OCI-LY7 (cell line): ENCODE results near the gene PRKAB2. TPM values are rescaled to one million over a fixed set of nuclear protein-coding genes. Genes with fewer than 3 reads are reported as not detected.

Experiments
- BruUV-seq: library from RNA; stranded (reverse); fragments of 400-500 nt; replicated peaks from 2 replicates; lab custom pipeline; 2021; lab: Mats Ljungman, UMichigan
- CTCF ChIA-PET: fragments of 300-600 bp; sonication (Branson Sonifier 250); formaldehyde crosslinking; loops from one replicate; lab custom pipeline; 2022; ENCODE audit warnings: antibody characterized with exemption; ENCODE audit not compliant: unreplicated experiment; lab: Charles Lee
- POLR2A ChIA-PET: fragments of 300-600 bp; sonication (Branson Sonifier 250); formaldehyde crosslinking; loops from one replicate; lab custom pipeline; 2022; ENCODE audit warnings: antibody characterized with exemption; lab: Charles Lee
- DNase-seq: peaks from one replicate; pipeline ENCODE4 v3.0.0-alpha.2; 2015; ENCODE audit warnings: low spot score
- H2AFZ ChIP-seq: fragments of 200-600 bp; sonication (generic), shearing (Covaris generic); 2 replicates; pipeline ENCODE4 v1.6.1; 2014; ENCODE audit warnings: mild to moderate bottlenecking, antibody characterized with exemption, low read length, moderate library complexity
- H3K27ac ChIP-seq: fragments of 200-600 bp; sonication (generic); 2 replicates; pipeline ENCODE4 v1.5.1; 2014; ENCODE audit warnings: mixed run types, low read depth, mild to moderate bottlenecking, moderate library complexity, low read length, inconsistent platforms; ENCODE audit not compliant: poor library complexity, severe bottlenecking
- H3K36me3 ChIP-seq: fragments of 200-600 bp; sonication (generic); 2 replicates; pipeline ENCODE4 v1.6.1; 2014; ENCODE audit warnings: mild to moderate bottlenecking, antibody characterized with exemption, low read length, moderate library complexity, mixed read lengths; ENCODE audit not compliant: insufficient read depth
- H3K4me1 ChIP-seq: fragments of 200-600 bp; sonication (generic); 2 replicates; pipeline ENCODE4 v1.5.1; 2014; ENCODE audit warnings: mild to moderate bottlenecking, low read length; ENCODE audit not compliant: insufficient read depth, poor library complexity, severe bottlenecking
- H3K4me2 ChIP-seq: fragments of 200-600 bp; sonication (generic); 2 replicates; pipeline ENCODE4 v1.6.1; 2014; ENCODE audit warnings: mild to moderate bottlenecking, low read length
- H3K4me3 ChIP-seq: fragments of 200-600 bp; sonication (generic); 2 replicates; pipeline ENCODE4 v1.5.1; 2014; ENCODE audit warnings: mild to moderate bottlenecking, low read depth, low read length; ENCODE audit not compliant: poor library complexity, severe bottlenecking
- H3K79me2 ChIP-seq: fragments of 200-600 bp; sonication (generic); 2 replicates; pipeline ENCODE4 v1.6.1; 2016; ENCODE audit warnings: low read depth, mild to moderate bottlenecking, low read length, moderate library complexity, mixed read lengths; ENCODE audit not compliant: insufficient read depth
- H3K9me2 ChIP-seq: fragments of 200-600 bp; sonication (generic); 2 replicates; pipeline ENCODE4 v1.6.1; 2016; ENCODE audit warnings: mild to moderate bottlenecking, low read length, mixed read lengths; ENCODE audit not compliant: insufficient read depth
- H3K9me3 ChIP-seq: fragments of 200-600 bp; sonication (generic); 2 replicates; pipeline ENCODE4 v1.6.1; 2014; ENCODE audit warnings: mild to moderate bottlenecking, mixed run types, low read length, mixed read lengths
- H4K20me1 ChIP-seq: fragments of 200-600 bp; sonication (generic); 2 replicates; pipeline ENCODE4 v1.6.1; 2014; ENCODE audit warnings: mild to moderate bottlenecking, antibody characterized with exemption, low read length, moderate library complexity, mixed read lengths; ENCODE audit not compliant: insufficient read depth
- EZH2phosphoT487 ChIP-seq: fragments of 200-600 bp; sonication (generic); IDR thresholded peaks from 2 replicates; pipeline ENCODE4 v1.6.1; 2018; ENCODE audit warnings: low read depth, borderline replicate concordance, mild to moderate bottlenecking, mixed run types, antibody characterized with exemption, low read length, moderate library complexity, mixed read lengths
- intact Hi-C: fragments of 100-400 bp; cut with micrococcal nuclease; formaldehyde crosslinking; loops from one replicate; pipeline ENCODE4 v1.10.0; 2022; ENCODE audit not compliant: unreplicated experiment
- total RNA-seq, 2 experiments: library from RNA; depleted of rRNA in 1 of 2; stranded (reverse); fragments of >200 nt in 1 of 2; shearing (Covaris generic) in 1 of 2; gene quantifications; 2 replicates each; pipeline ENCODE4 v1.2.3, GENCODE V29; 2014 to 2022
- TF ChIP-seq, protein P1 (sequence below): fragments of 200-600 bp; sonication (generic); conservative IDR thresholded peaks from 2 replicates; pipeline ENCODE4 v1.5.1; 2014; ENCODE audit warnings: mild to moderate bottlenecking, antibody characterized with exemption, low read length, moderate library complexity, mixed read lengths

The PRKAB2 gene
- total RNA-seq, 2 experiments from 2014 or later: 11.6 to 17.4 TPM

DNA sequence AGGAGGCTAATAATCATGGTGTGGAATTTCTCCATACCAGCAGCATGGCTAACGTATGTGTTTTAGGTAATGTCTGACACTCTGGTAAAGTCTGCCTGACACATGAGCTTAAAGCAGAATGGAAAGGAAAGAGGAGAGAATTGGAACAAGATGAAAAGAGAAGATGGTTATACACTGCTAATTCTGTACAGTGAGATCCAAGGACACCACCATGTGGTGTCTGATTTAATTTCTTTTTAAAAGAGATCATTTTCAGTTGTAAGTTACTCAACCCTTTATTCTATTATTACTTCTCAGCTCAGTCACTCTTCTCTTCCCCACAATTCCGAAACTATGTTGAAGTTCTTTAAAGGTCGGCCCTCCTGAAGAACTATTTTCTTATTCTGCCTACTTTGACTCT lies 15.6 kb downstream of the PRKAB2 start:
- H4K20me1 ChIP-seq: no peaks in the 10 kb centered on the region
- BruUV-seq: no TSS peak
- TF ChIP-seq, protein P1, sequence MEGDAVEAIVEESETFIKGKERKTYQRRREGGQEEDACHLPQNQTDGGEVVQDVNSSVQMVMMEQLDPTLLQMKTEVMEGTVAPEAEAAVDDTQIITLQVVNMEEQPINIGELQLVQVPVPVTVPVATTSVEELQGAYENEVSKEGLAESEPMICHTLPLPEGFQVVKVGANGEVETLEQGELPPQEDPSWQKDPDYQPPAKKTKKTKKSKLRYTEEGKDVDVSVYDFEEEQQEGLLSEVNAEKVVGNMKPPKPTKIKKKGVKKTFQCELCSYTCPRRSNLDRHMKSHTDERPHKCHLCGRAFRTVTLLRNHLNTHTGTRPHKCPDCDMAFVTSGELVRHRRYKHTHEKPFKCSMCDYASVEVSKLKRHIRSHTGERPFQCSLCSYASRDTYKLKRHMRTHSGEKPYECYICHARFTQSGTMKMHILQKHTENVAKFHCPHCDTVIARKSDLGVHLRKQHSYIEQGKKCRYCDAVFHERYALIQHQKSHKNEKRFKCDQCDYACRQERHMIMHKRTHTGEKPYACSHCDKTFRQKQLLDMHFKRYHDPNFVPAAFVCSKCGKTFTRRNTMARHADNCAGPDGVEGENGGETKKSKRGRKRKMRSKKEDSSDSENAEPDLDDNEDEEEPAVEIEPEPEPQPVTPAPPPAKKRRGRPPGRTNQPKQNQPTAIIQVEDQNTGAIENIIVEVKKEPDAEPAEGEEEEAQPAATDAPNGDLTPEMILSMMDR: 0 out of 2 replicates have a peak, but pooled peaks have one; percentile 17
- no peak for TF ChIP-seq EZH2phosphoT487
- H3K4me1 ChIP-seq: no peaks in the 10 kb centered on the region
- peaks cover 48% of the 10 kb centered on the region for H3K36me3 ChIP-seq
- ChIA-PET CTCF (no interaction called here), POLR2A (no interaction called here)
- no peak for DNase-seq
- no peaks in the 10 kb centered on the region for H3K79me2 ChIP-seq
- no peaks in the 10 kb centered on the region for H3K9me2 ChIP-seq
- no peak overlapping the region for H2AFZ ChIP-seq
- intact Hi-C loops: no loop called here
- H3K4me2 ChIP-seq: no peak overlapping the region
- no peaks in the 10 kb centered on the region for H3K9me3 ChIP-seq
- no peak overlapping the region for H3K27ac ChIP-seq
- H3K4me3 ChIP-seq: no peak overlapping the region

DNA sequence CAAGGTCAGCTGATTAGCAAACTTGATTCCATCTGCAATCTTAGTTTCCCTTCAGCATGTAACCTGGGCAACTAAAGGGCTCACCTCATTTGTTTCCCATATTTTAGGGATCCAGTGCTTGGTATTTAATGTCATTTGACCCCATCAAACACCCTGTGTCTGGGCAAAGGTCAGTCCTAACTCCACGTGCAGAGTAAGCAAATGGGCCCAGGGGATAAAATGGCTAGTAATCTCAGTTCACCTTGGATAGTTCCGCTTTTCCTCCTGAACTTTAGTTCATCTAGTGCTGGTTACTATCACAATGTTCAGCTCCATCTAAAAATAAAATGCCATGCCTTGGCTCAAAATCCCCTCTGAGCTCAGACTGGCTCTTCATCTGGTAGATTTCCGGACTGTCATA lies 19.5 kb downstream of the PRKAB2 start:
- no peak overlapping the region for H3K4me3 ChIP-seq
- no peak overlapping the region for H2AFZ ChIP-seq
- intact Hi-C loops: no loop called here
- H3K27ac ChIP-seq: no peak overlapping the region
- TF ChIP-seq, protein P1: no peak
- no peak for TF ChIP-seq EZH2phosphoT487
- CTCF ChIA-PET: no interaction called here
- POLR2A ChIA-PET: no interaction called here
- no TSS peak for BruUV-seq
- no peaks in the 10 kb centered on the region for H3K9me2 ChIP-seq
- H3K79me2 ChIP-seq: no peaks in the 10 kb centered on the region
- H3K36me3 ChIP-seq: peaks cover 12% of the 10 kb centered on the region
- H4K20me1 ChIP-seq: no peaks in the 10 kb centered on the region
- H3K4me1 ChIP-seq: no peaks in the 10 kb centered on the region
- no peak overlapping the region for H3K4me2 ChIP-seq
- no peaks in the 10 kb centered on the region for H3K9me3 ChIP-seq
- DNase-seq: no peak

DNA sequence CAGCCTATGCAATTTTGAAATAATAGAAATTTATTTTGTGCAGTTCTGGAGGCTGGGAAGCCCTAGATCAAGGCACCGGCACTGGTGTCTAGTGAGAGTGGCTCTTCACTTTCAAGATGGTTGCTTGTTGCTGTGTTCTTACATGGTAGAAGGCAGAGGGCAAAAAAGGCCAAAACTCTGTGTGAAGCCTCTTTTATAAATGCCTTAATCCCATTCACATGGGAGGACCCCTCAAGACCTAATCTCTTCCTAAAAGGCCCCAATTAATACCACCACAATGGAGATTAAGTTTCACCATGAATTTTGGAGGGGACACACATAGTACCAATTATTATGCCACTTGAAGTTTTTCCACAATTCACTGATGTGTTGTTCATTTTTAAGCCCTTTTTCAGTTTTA lies 21.0 kb downstream of the PRKAB2 start:
- H4K20me1 ChIP-seq: no peaks in the 10 kb centered on the region
- intact Hi-C loops: no loop called here
- H2AFZ ChIP-seq: no peak overlapping the region
- 0 out of 2 replicates have a peak, but pooled peaks cover 5% of the 10 kb centered on the region for H3K36me3 ChIP-seq
- TF ChIP-seq, protein P1: no peak
- no peak for TF ChIP-seq EZH2phosphoT487
- no peaks in the 10 kb centered on the region for H3K9me3 ChIP-seq
- CTCF ChIA-PET: no interaction called here
- no peak overlapping the region for H3K27ac ChIP-seq
- H3K9me2 ChIP-seq: no peaks in the 10 kb centered on the region
- no peaks in the 10 kb centered on the region for H3K4me1 ChIP-seq
- no peaks in the 10 kb centered on the region for H3K79me2 ChIP-seq
- POLR2A ChIA-PET: no interaction called here
- H3K4me3 ChIP-seq: no peak overlapping the region
- BruUV-seq: no TSS peak
- DNase-seq: no peak
- H3K4me2 ChIP-seq: no peak overlapping the region
